Skeletal muscle satellite cell (primary cell): ENCODE measurements around the gene SDK2.

ENCODE experiments used
- H3K27me3 ChIP-seq: 2 replicates; pipeline ENCODE4 v1.7.0; 2013; ENCODE audit warnings: low read length; ENCODE audit not compliant: control insufficient read depth, insufficient read depth
- H3K36me3 ChIP-seq: 2 replicates; pipeline ENCODE4 v1.7.0; 2013; ENCODE audit warnings: mild to moderate bottlenecking, control low read depth, low read length; ENCODE audit not compliant: insufficient read depth
- H3K4me1 ChIP-seq: 2 replicates; pipeline ENCODE4 v1.7.0; 2013; ENCODE audit warnings: low read length; ENCODE audit not compliant: control insufficient read depth, insufficient read depth
- H3K4me2 ChIP-seq: 2 replicates; pipeline ENCODE4 v1.7.0; 2013; ENCODE audit warnings: mild to moderate bottlenecking, low read length
- H3K4me3 ChIP-seq: 2 replicates; pipeline ENCODE4 v1.7.0; 2013; ENCODE audit warnings: low read length
- H3K9ac ChIP-seq: 2 replicates; pipeline ENCODE4 v1.7.0; 2013; ENCODE audit warnings: mild to moderate bottlenecking, low read depth, low read length, moderate library complexity
- H3K9me3 ChIP-seq: replicated peaks from 2 replicates; pipeline ENCODE4 v1.7.0; 2013; ENCODE audit warnings: mild to moderate bottlenecking, control low read depth, low read length

SDK2 gene

GRCh38 chr17:73547790-73548189, 96.5 kb downstream of the SDK2 start:
- no peak overlapping the region for H3K9ac ChIP-seq
- no peaks in the 10 kb centered on the region for H3K4me1 ChIP-seq
- no peaks in the 10 kb centered on the region for H3K27me3 ChIP-seq
- no peak overlapping the region for H3K4me2 ChIP-seq
- no peak overlapping the region for H3K4me3 ChIP-seq
- H3K36me3 ChIP-seq, result no peaks in the 10 kb centered on the region
- no peaks in the 10 kb centered on the region for H3K9me3 ChIP-seq

GRCh38 chr17:73546770-73547536, 97.3 kb downstream of the SDK2 start:
- Histone ChIP-seq H3K4me3 (no peak overlapping the region), H3K4me2 (no peak overlapping the region), H3K36me3 (no peaks in the 10 kb centered on the region), H3K27me3 (no peaks in the 10 kb centered on the region), H3K9me3 (no peaks in the 10 kb centered on the region), H3K4me1 (no peaks in the 10 kb centered on the region), H3K9ac (no peak overlapping the region)

DNA sequence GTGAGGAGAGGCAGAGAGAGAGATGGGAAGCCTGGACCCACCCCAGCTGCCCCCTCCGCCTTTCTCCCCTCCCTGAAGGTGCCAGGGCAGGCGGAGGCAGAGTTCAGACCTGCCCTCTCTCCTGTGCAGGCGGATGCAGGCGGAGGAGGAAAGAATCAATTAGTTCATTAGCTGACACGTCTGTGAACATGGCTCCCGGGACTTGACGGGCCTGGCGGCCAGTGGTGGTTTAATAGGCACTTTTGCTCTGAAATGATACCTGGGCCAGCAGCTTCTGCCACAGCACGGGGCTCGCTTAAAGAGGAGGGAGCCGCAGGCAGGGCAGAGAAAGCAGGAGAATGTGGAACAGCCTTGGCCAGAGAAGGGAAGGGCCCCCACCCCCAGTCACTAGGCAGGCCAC, 98.1 kb downstream of the SDK2 start:
- Histone ChIP-seq H3K36me3 (no peaks in the 10 kb centered on the region), H3K4me1 (no peaks in the 10 kb centered on the region), H3K4me3 (no peak overlapping the region), H3K4me2 (no peak overlapping the region), H3K9me3 (no peaks in the 10 kb centered on the region), H3K27me3 (no peaks in the 10 kb centered on the region), H3K9ac (no peak overlapping the region)

DNA sequence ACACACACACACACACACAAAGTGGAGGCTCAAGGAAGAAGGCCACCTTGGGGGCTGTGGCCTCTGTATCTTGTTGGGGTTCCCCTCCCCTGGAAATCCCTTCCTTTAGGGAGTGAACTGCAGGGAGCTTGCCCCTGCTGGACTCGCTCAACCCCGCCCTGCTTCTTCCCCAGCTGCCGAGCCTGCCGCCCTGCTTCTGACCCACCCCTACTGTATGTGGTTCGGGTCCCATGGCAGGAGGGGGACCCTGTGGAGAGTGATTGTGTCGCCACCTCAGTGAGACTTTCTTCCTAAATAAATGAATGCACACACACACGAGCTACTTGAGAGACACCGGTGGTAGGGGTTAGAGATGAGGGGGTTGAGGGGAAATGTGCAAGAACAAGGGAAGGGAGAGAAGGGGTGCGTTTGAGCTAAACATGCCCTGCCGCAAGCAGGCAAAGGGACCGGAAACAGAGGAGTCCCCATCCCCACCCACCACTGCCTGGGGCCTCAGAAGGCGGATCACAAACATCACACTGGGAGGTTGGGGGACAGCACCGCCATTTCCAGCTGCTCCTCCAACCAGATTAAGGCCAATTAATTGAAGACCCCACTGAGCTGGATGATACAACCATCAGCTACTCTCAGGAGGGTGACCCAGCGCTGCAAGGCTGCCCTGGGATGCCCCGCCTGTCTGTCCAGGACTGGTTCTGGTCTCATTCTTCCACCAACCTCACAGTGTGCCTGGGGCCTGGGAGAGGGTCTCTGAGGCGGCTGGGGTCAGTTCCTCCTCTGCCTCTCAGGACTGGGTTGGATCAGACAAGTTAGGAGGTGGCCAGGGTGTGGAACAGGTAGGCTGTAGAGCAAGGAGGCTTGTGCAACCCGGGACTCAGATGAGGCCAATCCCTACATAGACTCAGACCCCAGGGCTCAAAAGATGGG, 98.9 kb downstream of the SDK2 start:
- H3K9ac ChIP-seq, result no peak overlapping the region
- H3K27me3 ChIP-seq, result no peaks in the 10 kb centered on the region
- no peaks in the 10 kb centered on the region for H3K4me1 ChIP-seq
- no peak overlapping the region for H3K4me2 ChIP-seq
- H3K36me3 ChIP-seq, result no peaks in the 10 kb centered on the region
- no peaks in the 10 kb centered on the region for H3K9me3 ChIP-seq
- no peak overlapping the region for H3K4me3 ChIP-seq

GRCh38 chr17:73544333-73544732, 99.9 kb downstream of the SDK2 start:
- H3K27me3 ChIP-seq, result no peaks in the 10 kb centered on the region
- H3K36me3 ChIP-seq, result no peaks in the 10 kb centered on the region
- no peaks in the 10 kb centered on the region for H3K4me1 ChIP-seq
- H3K4me2 ChIP-seq, result no peak overlapping the region
- no peak overlapping the region for H3K9ac ChIP-seq
- H3K9me3 ChIP-seq, result no peaks in the 10 kb centered on the region
- no peak overlapping the region for H3K4me3 ChIP-seq

DNA sequence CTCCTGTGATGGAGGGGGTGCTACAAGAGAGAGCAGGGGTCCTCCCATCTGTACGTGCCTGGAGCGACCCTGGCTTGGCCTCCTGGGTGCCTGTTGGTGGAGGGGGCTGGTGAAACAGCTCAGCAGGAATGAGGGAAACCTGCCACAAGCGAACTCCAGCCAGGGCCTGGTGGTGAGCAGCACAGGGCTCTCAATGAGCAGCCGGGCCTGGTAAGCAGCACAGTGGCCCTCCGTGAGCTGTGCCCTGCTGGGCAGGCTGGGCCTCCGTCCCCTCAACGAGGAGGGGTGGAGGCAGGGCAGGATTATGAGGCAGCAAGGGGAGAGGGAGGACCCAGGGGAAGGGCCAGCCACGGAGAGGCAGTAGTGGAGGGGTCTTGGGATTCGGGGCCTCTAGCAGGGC, 101.9 kb downstream of the SDK2 start:
- Histone ChIP-seq H3K4me2 (no peak overlapping the region), H3K4me1 (no peaks in the 10 kb centered on the region), H3K4me3 (no peak overlapping the region), H3K27me3 (no peaks in the 10 kb centered on the region), H3K9ac (no peak overlapping the region), H3K9me3 (no peaks in the 10 kb centered on the region), H3K36me3 (no peaks in the 10 kb centered on the region)

DNA sequence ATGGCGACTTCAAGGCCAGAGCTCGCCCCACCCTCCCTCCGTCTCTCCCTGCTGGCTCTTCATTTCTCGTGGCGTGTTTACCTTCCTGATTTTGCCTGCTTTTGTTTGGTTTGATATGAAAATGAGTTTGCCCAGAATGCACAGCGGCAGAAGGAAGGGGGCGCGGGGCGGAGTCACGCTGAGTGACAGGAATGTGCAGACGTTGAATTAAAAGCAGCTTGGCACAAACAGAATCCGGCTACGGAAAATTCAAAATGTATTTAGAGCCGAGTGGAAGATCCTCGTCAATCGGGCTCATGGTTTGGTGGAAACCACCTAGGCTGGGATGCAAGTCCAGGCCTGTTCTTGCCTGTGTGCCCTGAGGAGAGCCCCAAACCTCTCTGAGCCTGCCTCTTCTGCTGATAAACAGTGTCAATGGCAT, 102.7 kb downstream of the SDK2 start:
- Histone ChIP-seq H3K4me2 (no peak overlapping the region), H3K9ac (no peak overlapping the region), H3K36me3 (no peaks in the 10 kb centered on the region), H3K27me3 (no peaks in the 10 kb centered on the region), H3K9me3 (no peaks in the 10 kb centered on the region), H3K4me1 (no peaks in the 10 kb centered on the region), H3K4me3 (no peak overlapping the region)

GRCh38 chr17:73541111-73541510, 103.1 kb downstream of the SDK2 start:
- Histone ChIP-seq H3K9me3 (no peaks in the 10 kb centered on the region), H3K9ac (no peak overlapping the region), H3K36me3 (no peaks in the 10 kb centered on the region), H3K4me3 (no peak overlapping the region), H3K27me3 (no peaks in the 10 kb centered on the region), H3K4me1 (no peaks in the 10 kb centered on the region), H3K4me2 (no peak overlapping the region)

DNA sequence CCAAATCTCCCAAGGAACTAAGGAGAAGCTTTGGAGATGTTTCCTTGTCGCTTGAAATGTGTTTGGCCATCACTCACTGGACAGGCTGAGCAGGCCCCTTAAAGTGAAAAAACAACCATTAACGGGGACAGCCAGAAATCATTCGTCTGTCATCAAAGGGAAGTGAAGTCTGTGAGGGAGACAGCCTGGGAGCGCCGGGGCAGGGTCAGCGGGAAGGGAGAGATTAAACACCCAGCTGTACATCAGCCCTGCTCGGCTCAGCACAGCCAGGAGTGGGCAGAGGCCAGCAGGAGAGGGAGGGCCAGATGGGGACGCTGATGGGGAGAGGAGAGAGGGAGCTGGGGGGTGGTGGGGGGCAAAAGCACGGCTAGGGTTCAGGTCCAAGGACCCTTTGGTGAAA, 105.1 kb downstream of the SDK2 start:
- Histone ChIP-seq H3K9ac (no peak overlapping the region), H3K9me3 (no peaks in the 10 kb centered on the region), H3K4me2 (no peak overlapping the region), H3K27me3 (no peaks in the 10 kb centered on the region), H3K4me3 (no peak overlapping the region), H3K36me3 (no peaks in the 10 kb centered on the region), H3K4me1 (no peaks in the 10 kb centered on the region)

DNA sequence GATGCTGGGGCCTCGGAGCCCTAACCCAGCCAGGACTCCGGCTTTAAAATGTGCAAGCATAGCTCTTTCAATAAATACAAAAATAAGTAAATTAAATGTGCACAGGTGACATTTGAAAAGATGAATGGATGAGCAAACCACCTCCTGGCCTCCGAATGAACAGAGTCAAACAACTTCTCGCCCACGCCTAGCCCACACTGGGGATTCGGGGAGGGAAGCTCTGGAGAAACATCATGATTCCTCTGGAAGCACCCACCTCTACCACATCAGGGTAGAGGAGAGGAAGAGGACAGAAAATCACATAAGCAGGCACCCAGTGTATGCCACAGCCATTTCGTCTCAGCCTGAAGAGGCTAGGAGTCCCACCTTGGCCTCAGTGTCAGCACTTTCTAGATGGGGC, 105.8 kb downstream of the SDK2 start:
- no peaks in the 10 kb centered on the region for H3K27me3 ChIP-seq
- H3K36me3 ChIP-seq, result no peaks in the 10 kb centered on the region
- H3K9me3 ChIP-seq, result no peaks in the 10 kb centered on the region
- H3K9ac ChIP-seq, result no peak overlapping the region
- H3K4me3 ChIP-seq, result no peak overlapping the region
- no peak overlapping the region for H3K4me2 ChIP-seq
- H3K4me1 ChIP-seq, result no peaks in the 10 kb centered on the region

GRCh38 chr17:73536700-73537605, 107.3 kb downstream of the SDK2 start:
- Histone ChIP-seq H3K4me3 (no peak overlapping the region), H3K4me1 (no peaks in the 10 kb centered on the region), H3K27me3 (no peaks in the 10 kb centered on the region), H3K9me3 (no peaks in the 10 kb centered on the region), H3K4me2 (no peak overlapping the region), H3K36me3 (no peaks in the 10 kb centered on the region), H3K9ac (no peak overlapping the region)
